WTC11 (cell line): ENCODE data around the gene CACNB1. TPM values are rescaled to one million over a fixed set of nuclear protein-coding genes. Genes with fewer than 3 reads are reported as not detected.

ENCODE experiments used
- ATAC-seq: fragments of 200-7000 bp; cut with Tn5 transposase; 2 replicates; pipeline ENCODE4 v1.10.0; 2021; ENCODE audit warnings: mild to moderate bottlenecking, moderate library complexity
- CTCF ChIA-PET: fragments of 300-600 bp; sonication (Branson Sonifier 250); formaldehyde crosslinking; loops from one replicate; lab custom pipeline; 2021; ENCODE audit warnings: antibody characterized with exemption; lab: Charles Lee
- POLR2A ChIA-PET: fragments of 350-600 bp; sonication (Branson Sonifier 250); formaldehyde crosslinking; loops from one replicate; lab custom pipeline; 2021; ENCODE audit warnings: antibody characterized with exemption; lab: Charles Lee
- DNase-seq: peaks from one replicate; pipeline ENCODE4 v3.0.0; 2021; ENCODE audit warnings: low spot score
- H3K27ac Mint-ChIP-seq: 2 replicates; pipeline ENCODE4 v1.8.0; 2021; ENCODE audit warnings: mixed read lengths
- H3K27me3 Mint-ChIP-seq: 2 replicates; pipeline ENCODE4 v1.8.0; 2021; ENCODE audit warnings: low read depth, mild to moderate bottlenecking, moderate library complexity, mixed read lengths
- H3K36me3 Mint-ChIP-seq: 2 replicates; pipeline ENCODE4 v1.8.0; 2021; ENCODE audit warnings: mixed read lengths
- H3K4me1 Mint-ChIP-seq: 2 replicates; pipeline ENCODE4 v1.8.0; 2022; ENCODE audit warnings: mixed read lengths
- H3K4me3 Mint-ChIP-seq: 2 replicates; pipeline ENCODE4 v1.8.0; 2021; ENCODE audit warnings: mild to moderate bottlenecking, moderate library complexity, mixed read lengths
- H3K9me3 Mint-ChIP-seq: 2 replicates; pipeline ENCODE4 v1.8.0; 2021; ENCODE audit warnings: mixed read lengths
- AFF4 ChIP-seq: sonication (generic); formaldehyde crosslinking; IDR thresholded peaks from 2 replicates; pipeline ENCODE4 v1.8.1; 2023; ENCODE audit warnings: mild to moderate bottlenecking, missing genetic modification reagents, borderline replicate concordance
- CREM ChIP-seq: sonication (generic); formaldehyde crosslinking; IDR thresholded peaks from 2 replicates; pipeline ENCODE4 v1.8.1; 2022; ENCODE audit warnings: mild to moderate bottlenecking, missing genetic modification reagents, moderate library complexity
- E2F4 ChIP-seq: sonication (generic); formaldehyde crosslinking; IDR thresholded peaks from 2 replicates; pipeline ENCODE4 v1.8.1; 2022; ENCODE audit warnings: low read depth, mild to moderate bottlenecking, moderate library complexity, missing genetic modification reagents, borderline replicate concordance
- FOXJ3 ChIP-seq: sonication (generic); formaldehyde crosslinking; IDR thresholded peaks from 2 replicates; pipeline ENCODE4 v1.9.0; 2021; ENCODE audit warnings: missing genetic modification reagents, mild to moderate bottlenecking, borderline replicate concordance
- HMGXB4 ChIP-seq: sonication (generic); formaldehyde crosslinking; IDR thresholded peaks from 2 replicates; pipeline ENCODE4 v1.8.1; 2023; ENCODE audit warnings: mild to moderate bottlenecking, moderate library complexity, missing genetic modification reagents
- NFYB ChIP-seq: sonication (generic); formaldehyde crosslinking; conservative IDR thresholded peaks from 2 replicates; pipeline ENCODE4 v1.8.0; 2022; ENCODE audit warnings: low read depth, missing genetic modification reagents
- ZNF138 ChIP-seq: sonication (generic); formaldehyde crosslinking; conservative IDR thresholded peaks from 2 replicates; pipeline ENCODE4 v1.8.1; 2022; ENCODE audit warnings: mild to moderate bottlenecking, moderate library complexity, missing genetic modification reagents
- ZNF263 ChIP-seq: sonication (generic); formaldehyde crosslinking; IDR thresholded peaks from 2 replicates; pipeline ENCODE4 v1.8.1; 2022; ENCODE audit warnings: low read depth, mild to moderate bottlenecking, moderate library complexity, missing genetic modification reagents
- ZNF317 ChIP-seq: sonication (generic); formaldehyde crosslinking; IDR thresholded peaks from 2 replicates; pipeline ENCODE4 v1.8.1; 2023; ENCODE audit warnings: low read depth, mild to moderate bottlenecking, moderate library complexity, missing genetic modification reagents, borderline replicate concordance
- ZNF416 ChIP-seq: fragments of 250-450 bp; sonication (Bioruptor Pico); IDR thresholded peaks from 2 replicates; pipeline ENCODE4 v1.9.0; 2021; ENCODE audit warnings: mild to moderate bottlenecking, inconsistent platforms
- total RNA-seq: library from RNA; stranded (reverse); gene quantifications from 3 replicates; pipeline ENCODE4 v1.2.3, GENCODE V29; 2021
- TF ChIP-seq, protein P1 (sequence below): fragments of 250-450 bp; sonication (Bioruptor Pico); conservative IDR thresholded peaks from 2 replicates; pipeline ENCODE4 v1.9.0; 2021; ENCODE audit warnings: mild to moderate bottlenecking
- TF ChIP-seq, protein P2 (sequence below): sonication (generic); formaldehyde crosslinking; IDR thresholded peaks from 2 replicates; pipeline ENCODE4 v1.8.0; 2023; ENCODE audit warnings: mild to moderate bottlenecking, missing genetic modification reagents
- TF ChIP-seq, protein P3 (sequence below): sonication (generic); formaldehyde crosslinking; IDR thresholded peaks from 2 replicates; pipeline ENCODE4 v1.8.1; 2023; ENCODE audit warnings: mild to moderate bottlenecking, missing genetic modification reagents, moderate library complexity
- TF ChIP-seq, protein P4 (sequence below): sonication (generic); formaldehyde crosslinking; IDR thresholded peaks from 2 replicates; pipeline ENCODE4 v1.8.1; 2023; ENCODE audit warnings: mild to moderate bottlenecking, missing genetic modification reagents

The CACNB1 gene
- total RNA-seq, 1 experiment from 2014 or later, result 17.0 TPM

- TF ChIP-seq FOXJ3 (CRISPR knock-in tag) (no peak), E2F4 (CRISPR knock-in tag) (no peak), ZNF317 (CRISPR knock-in tag) (no peak), ZNF263 (CRISPR knock-in tag) (no peak), ZNF416 (CRISPR knock-in tag) (no peak), AFF4 (no peak), ZNF138 (CRISPR knock-in tag) (no peak), NFYB (CRISPR knock-in tag) (no peak)
- TF ChIP-seq, protein P1, sequence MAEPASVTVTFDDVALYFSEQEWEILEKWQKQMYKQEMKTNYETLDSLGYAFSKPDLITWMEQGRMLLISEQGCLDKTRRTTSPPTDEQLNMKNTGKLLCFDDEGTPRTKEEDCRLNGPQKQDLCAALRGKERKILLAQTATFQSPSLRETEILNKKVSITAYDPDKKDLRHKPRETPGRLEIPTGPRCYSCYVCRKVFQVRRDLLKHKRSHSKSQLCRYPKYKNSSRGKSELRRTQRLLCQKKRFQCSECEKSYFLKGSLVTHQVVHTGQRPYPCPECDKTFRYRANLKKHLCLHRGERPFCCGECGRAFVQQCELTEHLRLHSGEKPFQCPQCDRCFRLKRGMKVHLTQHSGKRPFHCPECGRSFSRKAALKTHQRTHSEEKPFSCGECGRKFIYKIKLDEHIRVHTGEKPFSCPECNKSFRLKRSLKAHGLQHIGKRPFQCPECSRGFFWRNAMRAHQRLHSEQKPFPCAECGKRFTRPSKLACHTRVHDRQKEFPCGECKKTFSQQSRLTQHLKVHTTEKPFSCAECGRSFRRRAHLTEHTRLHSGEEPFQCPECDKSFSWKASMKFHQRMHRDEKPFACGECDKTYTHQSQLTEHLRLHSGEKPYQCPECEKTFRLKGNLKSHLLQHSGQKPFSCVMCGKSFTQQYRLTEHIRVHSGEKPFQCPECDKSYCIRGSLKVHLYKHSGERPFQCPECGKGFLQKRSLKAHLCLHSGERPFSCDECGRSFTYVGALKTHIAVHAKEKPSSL (CRISPR knock-in tag), result no peak
- TF ChIP-seq, protein P2, sequence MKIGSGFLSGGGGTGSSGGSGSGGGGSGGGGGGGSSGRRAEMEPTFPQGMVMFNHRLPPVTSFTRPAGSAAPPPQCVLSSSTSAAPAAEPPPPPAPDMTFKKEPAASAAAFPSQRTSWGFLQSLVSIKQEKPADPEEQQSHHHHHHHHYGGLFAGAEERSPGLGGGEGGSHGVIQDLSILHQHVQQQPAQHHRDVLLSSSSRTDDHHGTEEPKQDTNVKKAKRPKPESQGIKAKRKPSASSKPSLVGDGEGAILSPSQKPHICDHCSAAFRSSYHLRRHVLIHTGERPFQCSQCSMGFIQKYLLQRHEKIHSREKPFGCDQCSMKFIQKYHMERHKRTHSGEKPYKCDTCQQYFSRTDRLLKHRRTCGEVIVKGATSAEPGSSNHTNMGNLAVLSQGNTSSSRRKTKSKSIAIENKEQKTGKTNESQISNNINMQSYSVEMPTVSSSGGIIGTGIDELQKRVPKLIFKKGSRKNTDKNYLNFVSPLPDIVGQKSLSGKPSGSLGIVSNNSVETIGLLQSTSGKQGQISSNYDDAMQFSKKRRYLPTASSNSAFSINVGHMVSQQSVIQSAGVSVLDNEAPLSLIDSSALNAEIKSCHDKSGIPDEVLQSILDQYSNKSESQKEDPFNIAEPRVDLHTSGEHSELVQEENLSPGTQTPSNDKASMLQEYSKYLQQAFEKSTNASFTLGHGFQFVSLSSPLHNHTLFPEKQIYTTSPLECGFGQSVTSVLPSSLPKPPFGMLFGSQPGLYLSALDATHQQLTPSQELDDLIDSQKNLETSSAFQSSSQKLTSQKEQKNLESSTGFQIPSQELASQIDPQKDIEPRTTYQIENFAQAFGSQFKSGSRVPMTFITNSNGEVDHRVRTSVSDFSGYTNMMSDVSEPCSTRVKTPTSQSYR (CRISPR knock-in tag), result no peak
- TF ChIP-seq, protein P3, sequence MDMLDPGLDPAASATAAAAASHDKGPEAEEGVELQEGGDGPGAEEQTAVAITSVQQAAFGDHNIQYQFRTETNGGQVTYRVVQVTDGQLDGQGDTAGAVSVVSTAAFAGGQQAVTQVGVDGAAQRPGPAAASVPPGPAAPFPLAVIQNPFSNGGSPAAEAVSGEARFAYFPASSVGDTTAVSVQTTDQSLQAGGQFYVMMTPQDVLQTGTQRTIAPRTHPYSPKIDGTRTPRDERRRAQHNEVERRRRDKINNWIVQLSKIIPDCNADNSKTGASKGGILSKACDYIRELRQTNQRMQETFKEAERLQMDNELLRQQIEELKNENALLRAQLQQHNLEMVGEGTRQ (CRISPR knock-in tag), result no peak
- TF ChIP-seq, all 79 proteins: peak for 0
- Mint-ChIP-seq H3K9me3 (peaks cover 9% of the 10 kb centered on the region), H3K27me3 (no peaks in the 10 kb centered on the region), H3K4me1 (peaks cover 4% of the 10 kb centered on the region; the same call in 1 of the 2 replicates), H3K36me3 (peaks cover 2% of the 10 kb centered on the region; the same call in 1 of the 2 replicates), H3K27ac (no peak overlapping the region), H3K4me3 (no peak overlapping the region)
- DNase-seq (no peak), ATAC-seq (no peak)
- POLR2A ChIA-PET, result no interaction called here
- CTCF ChIA-PET, result interaction anchor here (0.5 to 2.3 kb wide), 3 partner anchors 21 to 1658 kb away, joined by 4 to 10 read pairs (median 9); no protein-coding TSS in a partner anchor
Observed at GRCh38 chr17:39143552-39144093, 53.8 kb downstream of the CACNB1 start.

DNA sequence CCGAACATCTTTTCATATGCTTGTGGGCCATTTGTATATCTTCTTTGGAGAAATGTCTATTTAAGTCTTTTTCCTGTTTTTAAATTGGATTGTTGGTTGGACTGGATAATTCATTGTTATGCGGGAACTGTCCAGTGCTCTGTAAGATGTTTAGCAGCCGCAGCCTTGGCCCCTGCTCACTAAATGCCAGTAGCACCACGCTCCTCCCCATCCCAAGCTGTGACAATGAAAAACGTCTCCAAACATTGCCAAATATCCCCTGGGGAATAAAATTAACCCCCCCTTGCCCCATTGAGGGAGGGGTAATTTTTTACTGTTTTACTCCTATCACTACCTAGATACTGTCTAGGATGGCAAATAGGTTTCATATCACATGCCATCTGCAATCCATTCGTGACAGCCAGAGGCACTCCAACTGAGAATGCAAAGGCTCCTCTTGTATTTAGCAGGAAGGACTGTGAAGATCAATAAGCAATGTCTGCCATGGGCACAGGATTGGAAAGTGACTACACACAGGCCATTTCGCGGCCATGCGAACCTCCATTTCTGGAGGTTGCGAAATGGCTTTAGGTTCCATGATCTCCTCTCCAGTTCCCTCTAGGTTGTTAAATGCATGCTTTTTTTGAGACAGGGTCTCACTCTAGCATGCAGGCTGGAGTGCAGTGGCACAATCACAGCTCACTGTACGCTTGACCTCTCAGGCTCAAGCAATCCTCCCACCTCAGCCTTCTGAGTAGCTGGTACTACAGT, 55.4 kb downstream of the CACNB1 start:
- DNase-seq, result no peak
- Mint-ChIP-seq H3K4me3 (no peak overlapping the region), H3K27ac (no peak overlapping the region), H3K9me3 (peaks cover 9% of the 10 kb centered on the region), H3K4me1 (no peaks in the 10 kb centered on the region; the same call in 1 of the 2 replicates), H3K27me3 (no peaks in the 10 kb centered on the region), H3K36me3 (peaks cover 2% of the 10 kb centered on the region; the same call in 1 of the 2 replicates)
- ATAC-seq, result no peak
- CTCF ChIA-PET, result no interaction called here
- POLR2A ChIA-PET, result no interaction called here
- TF ChIP-seq, protein P4, sequence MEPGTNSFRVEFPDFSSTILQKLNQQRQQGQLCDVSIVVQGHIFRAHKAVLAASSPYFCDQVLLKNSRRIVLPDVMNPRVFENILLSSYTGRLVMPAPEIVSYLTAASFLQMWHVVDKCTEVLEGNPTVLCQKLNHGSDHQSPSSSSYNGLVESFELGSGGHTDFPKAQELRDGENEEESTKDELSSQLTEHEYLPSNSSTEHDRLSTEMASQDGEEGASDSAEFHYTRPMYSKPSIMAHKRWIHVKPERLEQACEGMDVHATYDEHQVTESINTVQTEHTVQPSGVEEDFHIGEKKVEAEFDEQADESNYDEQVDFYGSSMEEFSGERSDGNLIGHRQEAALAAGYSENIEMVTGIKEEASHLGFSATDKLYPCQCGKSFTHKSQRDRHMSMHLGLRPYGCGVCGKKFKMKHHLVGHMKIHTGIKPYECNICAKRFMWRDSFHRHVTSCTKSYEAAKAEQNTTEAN (CRISPR knock-in tag), result no peak
- TF ChIP-seq HMGXB4 (CRISPR knock-in tag) (no peak), CREM (no peak)
